PC-9 (cell line): Measurements from ENCODE around the gene TMA7B.

Experiments used
- CTCF ChIP-seq: fragments of 200-600 bp; sonication (generic); conservative IDR thresholded peaks from 2 replicates; pipeline ENCODE4 v1.6.1; 2017; ENCODE audit warnings: mixed run types, antibody characterized with exemption, mild to moderate bottlenecking, moderate library complexity
- EZH2 ChIP-seq: fragments of 200-600 bp; sonication (generic); IDR thresholded peaks from 2 replicates; pipeline ENCODE4 v1.8.0; 2017; ENCODE audit warnings: antibody characterized with exemption, low read depth

- no peak for TF ChIP-seq CTCF
- no peak for TF ChIP-seq EZH2
Measured at GRCh38 chr22:39983346-39983745, 23.1 kb downstream of the TMA7B start.
